Spleen (tissue), 11 donors: ENCODE results near the gene APP. TPM values are rescaled to one million over a fixed set of nuclear protein-coding genes. Genes with fewer than 3 reads are reported as not detected.

Experiments
- DNase-seq: peaks from one replicate; pipeline ENCODE4 v3.0.0-alpha.2; 2020
- H3K27ac ChIP-seq, 8 donors: fragments of 200-600 bp; sonication (generic) in 7 of 8; 1 replicate in 4 of 8; 2 replicates in 4 of 8; pipeline versions ENCODE4 v1.5.0 to v1.8.0; 2016 to 2021; ENCODE audit warnings: inconsistent platforms in 4 of 8, mild to moderate bottlenecking in 4 of 8, moderate library complexity in 1 of 8
- H3K27me3 ChIP-seq, 7 donors: fragments of 200-600 bp; sonication (generic) in 6 of 7; replicated peaks in 1 of 7; 1 replicate in 4 of 7; 2 replicates in 3 of 7; pipeline versions ENCODE4 v1.5.0 to v1.8.0; 2016 to 2021; ENCODE audit warnings: inconsistent platforms in 3 of 7, mild to moderate bottlenecking in 1 of 7
- H3K36me3 ChIP-seq, 6 donors: fragments of 200-600 bp; sonication (generic) in 5 of 6; 1 replicate in 4 of 6; 2 replicates in 2 of 6; pipeline versions ENCODE4 v1.5.0 to v1.8.0; 2016 to 2021; ENCODE audit warnings: inconsistent platforms in 2 of 6
- H3K4me1 ChIP-seq, 6 donors: fragments of 200-600 bp; sonication (generic) in 5 of 6; 1 replicate in 3 of 6; 2 replicates in 3 of 6; pipeline versions ENCODE4 v1.5.0 to v1.8.0; 2016 to 2021; ENCODE audit warnings: inconsistent platforms in 3 of 6
- H3K4me3 ChIP-seq, 8 donors: fragments of 200-600 bp; sonication (generic) in 7 of 8; 1 replicate in 4 of 8; 2 replicates in 4 of 8; pipeline versions ENCODE4 v1.5.0 to v1.8.0; 2016 to 2021; ENCODE audit warnings: inconsistent platforms in 4 of 8, mild to moderate bottlenecking in 4 of 8, moderate library complexity in 2 of 8
- H3K9me3 ChIP-seq, 8 donors: fragments of 200-600 bp; sonication (generic) in 7 of 8; 1 replicate in 4 of 8; 2 replicates in 4 of 8; pipeline versions ENCODE4 v1.5.0 to v1.8.0; 2016 to 2021; ENCODE audit warnings: inconsistent platforms in 4 of 8
- POLR2A ChIP-seq, 3 donors: fragments of 450-650 bp; IDR thresholded peaks; one replicate each; pipeline ENCODE4 v1.5.1; 2017; ENCODE audit warnings: antibody characterized with exemption in 3 of 3, mild to moderate bottlenecking in 1 of 3
- POLR2AphosphoS5 ChIP-seq, 3 donors: sonication (generic); formaldehyde crosslinking; IDR thresholded peaks; one replicate each; pipeline ENCODE4 v1.5.1; 2017; ENCODE audit warnings: antibody characterized with exemption in 3 of 3
- WGBS, 5 donors: extraction: QIAGEN DNeasy Blood & Tissue Kit in 3 of 5; methylation state at CpG; one replicate each; pipeline versions ENCODE4 v1.1.5 to v1.1.7; 2013 to 2018; 5-methylcytosine and 5-hydroxymethylcytosine counted together
- intact Hi-C: fragments of 100-400 bp; cut with DNase I; formaldehyde crosslinking; loops from one replicate; pipeline ENCODE4 v1.15.0; 2023; ENCODE audit warnings: low total_unique reads
- polyA plus RNA-seq, 3 donors: library from polyadenylated mRNA; stranded (reverse); fragments of 200-250 nt; gene quantifications; one replicate each; pipeline ENCODE4 v1.2.1, GENCODE V29; 2013
- total RNA-seq, 7 donors: library from RNA; depleted of rRNA in 3 of 7; stranded (reverse); fragments of >200 nt in 3 of 7; fragmentation: NEBNext Ultra II Directional in 4 of 7; extraction: Animal tissue kit (Norgen Biotek cat#: 25700) in 4 of 7; gene quantifications; one replicate each; pipeline versions ENCODE4 v1.1.0 to v1.2.1, GENCODE V29; 2016 to 2021
- TF ChIP-seq, protein P1 (sequence below), 11 experiments: fragments of 200-600 bp in 7 of 11; fragments of 450-650 bp in 4 of 11; sonication (generic) in 4 of 11; IDR thresholded peaks in 8 of 11; conservative IDR thresholded peaks in 3 of 11; 1 replicate in 7 of 11; 2 replicates in 4 of 11; pipeline versions ENCODE4 v1.4.0 to v1.8.0; 2016 to 2021; ENCODE audit warnings: antibody characterized with exemption in 11 of 11, inconsistent platforms in 4 of 11, mild to moderate bottlenecking in 1 of 11
- donor health status: healthy with polysubstance abuse.
- donor health status: DM: no; HTN: no; CAD: no; lungs with moderate emphysema.
- donor health status: DM: no; HTN: no; CAD: no.
- donor health status: Bipolar disorder and iron deficiency.
- donor health status: healthy.
- donor health status: DM: no; HTN: no; CAD: no.
- donor health status: DM: yes; HTN: yes; CAD: no.

Gene APP
- total and polyA plus RNA-seq, 10 donors: 25.3 to 398 (median 282) TPM

DNA sequence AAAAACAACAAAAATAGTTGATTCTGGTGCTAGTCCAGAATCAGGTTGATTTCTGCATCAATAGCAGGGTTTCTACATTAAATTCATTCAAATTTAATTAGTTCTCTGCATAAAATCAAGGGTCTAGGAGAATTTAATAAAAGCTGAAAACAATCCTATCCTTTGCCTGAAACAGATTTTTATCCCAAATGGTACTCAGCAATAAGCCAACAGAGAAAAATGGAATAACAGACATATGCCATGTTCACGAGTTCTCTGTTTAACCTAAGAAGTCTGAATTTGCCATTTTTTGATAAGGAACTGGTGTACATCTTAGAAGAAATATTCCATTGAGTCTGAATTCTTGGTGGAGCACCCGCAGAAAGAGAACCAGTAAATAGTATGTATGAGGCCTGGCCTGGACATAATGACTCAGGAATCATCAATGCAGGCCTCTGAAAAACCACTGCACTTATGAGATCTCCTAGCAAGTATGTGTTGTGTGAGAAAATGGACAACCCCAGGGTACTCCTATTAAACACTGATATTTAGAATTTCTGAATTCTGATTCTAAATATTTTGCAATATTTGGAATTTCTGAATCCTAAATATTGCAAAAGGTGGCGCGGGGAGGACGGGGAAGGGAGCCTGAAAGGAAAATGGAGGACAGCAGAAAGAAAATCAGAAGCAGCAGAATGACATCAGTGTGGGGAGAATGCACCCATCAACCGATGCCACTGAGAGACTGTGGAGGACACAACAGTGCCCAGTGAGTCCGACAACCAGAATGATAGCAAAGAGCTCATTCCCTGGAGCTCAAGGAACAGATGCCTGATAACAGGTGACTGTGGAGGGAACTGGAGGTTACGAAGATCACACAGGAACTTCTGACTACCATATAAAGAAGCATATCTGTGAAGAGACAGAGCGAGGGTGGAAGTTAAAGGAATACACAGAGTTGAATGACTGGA lies 97.6 kb downstream of the APP start:
- Histone ChIP-seq H3K36me3 (no peaks in the 10 kb centered on the region), H3K4me3 (no peak overlapping the region), H3K27ac (no peak overlapping the region), H3K4me1 (peaks cover 7 to 46% (median 30%) of the 10 kb centered on the region in 6 donors), H3K27me3 (no peaks in the 10 kb centered on the region), H3K9me3 (no peaks in the 10 kb centered on the region)
- TF ChIP-seq, protein P1, sequence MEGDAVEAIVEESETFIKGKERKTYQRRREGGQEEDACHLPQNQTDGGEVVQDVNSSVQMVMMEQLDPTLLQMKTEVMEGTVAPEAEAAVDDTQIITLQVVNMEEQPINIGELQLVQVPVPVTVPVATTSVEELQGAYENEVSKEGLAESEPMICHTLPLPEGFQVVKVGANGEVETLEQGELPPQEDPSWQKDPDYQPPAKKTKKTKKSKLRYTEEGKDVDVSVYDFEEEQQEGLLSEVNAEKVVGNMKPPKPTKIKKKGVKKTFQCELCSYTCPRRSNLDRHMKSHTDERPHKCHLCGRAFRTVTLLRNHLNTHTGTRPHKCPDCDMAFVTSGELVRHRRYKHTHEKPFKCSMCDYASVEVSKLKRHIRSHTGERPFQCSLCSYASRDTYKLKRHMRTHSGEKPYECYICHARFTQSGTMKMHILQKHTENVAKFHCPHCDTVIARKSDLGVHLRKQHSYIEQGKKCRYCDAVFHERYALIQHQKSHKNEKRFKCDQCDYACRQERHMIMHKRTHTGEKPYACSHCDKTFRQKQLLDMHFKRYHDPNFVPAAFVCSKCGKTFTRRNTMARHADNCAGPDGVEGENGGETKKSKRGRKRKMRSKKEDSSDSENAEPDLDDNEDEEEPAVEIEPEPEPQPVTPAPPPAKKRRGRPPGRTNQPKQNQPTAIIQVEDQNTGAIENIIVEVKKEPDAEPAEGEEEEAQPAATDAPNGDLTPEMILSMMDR (IDR thresholded peaks at IDR 0.05 in 8 of 11, conservative IDR thresholded peaks at IDR 0.05 in 3 of 11): no peak
- TF ChIP-seq POLR2A (IDR thresholded peaks at IDR 0.05): no peak
- no peak for DNase-seq
- intact Hi-C loops: no loop called here
- 85 to 91% (median 86%) methylated on average over 9 of the region's 9 CpGs for WGBS, 5 donors

- 2 to 4% (median 3%) methylated on average over 8 of the region's 8 CpGs for WGBS, 5 donors
- intact Hi-C loops: no loop called here
- H3K27ac ChIP-seq: peak overlapping the region; percentile 6 to 64 (median 38)
- H3K4me3 ChIP-seq: peak overlapping the region in 5 of 8 donors; percentile 5 to 59 (median 17)
- no peak for DNase-seq
- H3K4me1 ChIP-seq: peaks cover 7 to 51% (median 33%) of the 10 kb centered on the region in 6 donors
- no peaks in the 10 kb centered on the region for H3K36me3 ChIP-seq
- H3K27me3 ChIP-seq: no peaks in the 10 kb centered on the region
- TF ChIP-seq POLR2A (IDR thresholded peaks at IDR 0.05): no peak
- peak in 1 of 3 donors; percentile 49 for TF ChIP-seq POLR2AphosphoS5 (IDR thresholded peaks at IDR 0.05)
- TF ChIP-seq, protein P1 (IDR thresholded peaks at IDR 0.05 in 8 of 11, conservative IDR thresholded peaks at IDR 0.05 in 3 of 11): no peak
- H3K9me3 ChIP-seq: no peaks in the 10 kb centered on the region
These were observed 99.6 kb downstream of the APP start for GRCh38 chr21:26070822-26071425.

DNA sequence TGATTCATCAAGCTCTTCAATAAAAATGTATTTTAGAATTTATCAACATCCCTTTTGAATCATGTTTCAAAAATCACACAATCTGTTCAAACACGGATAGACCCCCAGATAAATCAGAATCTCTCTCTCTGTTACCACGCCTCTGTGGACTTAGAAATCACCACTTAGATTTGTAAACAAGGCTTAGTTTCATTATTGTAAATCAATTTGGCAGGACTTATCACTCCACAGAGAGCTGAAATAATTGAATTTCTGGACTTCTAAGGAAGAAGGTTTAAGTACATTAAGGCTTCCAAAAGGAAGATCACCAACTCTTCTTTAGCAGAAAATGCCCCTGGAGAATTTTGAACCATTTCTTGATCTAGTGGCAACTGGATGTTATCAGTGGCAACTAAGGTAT lies 100.4 kb downstream of the APP start:
- no peaks in the 10 kb centered on the region for H3K36me3 ChIP-seq
- peak overlapping the region in 4 of 8 donors; percentile 22 to 64 (median 38) for H3K27ac ChIP-seq
- TF ChIP-seq POLR2A (IDR thresholded peaks at IDR 0.05) (no peak), POLR2AphosphoS5 (IDR thresholded peaks at IDR 0.05) (no peak)
- TF ChIP-seq, protein P1 (IDR thresholded peaks at IDR 0.05 in 8 of 11, conservative IDR thresholded peaks at IDR 0.05 in 3 of 11): no peak
- no peaks in the 10 kb centered on the region for H3K27me3 ChIP-seq
- no peak overlapping the region for H3K4me3 ChIP-seq
- intact Hi-C loops: no loop called here
- no peaks in the 10 kb centered on the region for H3K9me3 ChIP-seq
- DNase-seq: no peak
- WGBS, 5 donors: 79 to 92% (median 83%) methylated on average over 2 of the region's 2 CpGs
- H3K4me1 ChIP-seq: peaks cover 7 to 51% (median 33%) of the 10 kb centered on the region in 6 donors

GRCh38 chr21:26068776-26069175 lies 101.8 kb downstream of the APP start:
- DNase-seq: no peak
- H3K4me1 ChIP-seq: peaks cover 7 to 45% (median 33%) of the 10 kb centered on the region in 6 donors
- no peaks in the 10 kb centered on the region for H3K36me3 ChIP-seq
- TF ChIP-seq, protein P1 (IDR thresholded peaks at IDR 0.05 in 8 of 11, conservative IDR thresholded peaks at IDR 0.05 in 3 of 11): no peak
- TF ChIP-seq POLR2AphosphoS5 (IDR thresholded peaks at IDR 0.05): no peak
- TF ChIP-seq POLR2A (IDR thresholded peaks at IDR 0.05): no peak
- no peaks in the 10 kb centered on the region for H3K27me3 ChIP-seq
- no peak overlapping the region for H3K4me3 ChIP-seq
- WGBS, 5 donors: 66 to 91% (median 84%) methylated on average over 4 of the region's 4 CpGs
- H3K27ac ChIP-seq: no peak overlapping the region
- intact Hi-C loops: no loop called here
- no peaks in the 10 kb centered on the region for H3K9me3 ChIP-seq
